ENCODE data around the gene RAD51B.

GRCh38 chr14:68482772-68483395 is 663.3 kb downstream of the RAD51B start:
- no peak for TF ChIP-seq ZNF274 (IDR thresholded peaks at IDR 0.05; ENCODE audit: low read depth, low read length)
- no peak for TF ChIP-seq SUZ12 (IDR thresholded peaks at IDR 0.05; ENCODE audit: extremely low read depth, insufficient read depth, insufficient read length)
